ENCODE results near the gene ZSCAN21. TPM values are rescaled to one million over a fixed set of nuclear protein-coding genes. Genes with fewer than 3 reads are reported as not detected.
A peak's percentile ranks its signal among the peaks of the same experiment; 100 is the strongest.

Gene ZSCAN21
- total and polyA plus RNA-seq, 5 donors from 2014 or later = 5.1 to 9.8 (median 8.5) TPM

DNA sequence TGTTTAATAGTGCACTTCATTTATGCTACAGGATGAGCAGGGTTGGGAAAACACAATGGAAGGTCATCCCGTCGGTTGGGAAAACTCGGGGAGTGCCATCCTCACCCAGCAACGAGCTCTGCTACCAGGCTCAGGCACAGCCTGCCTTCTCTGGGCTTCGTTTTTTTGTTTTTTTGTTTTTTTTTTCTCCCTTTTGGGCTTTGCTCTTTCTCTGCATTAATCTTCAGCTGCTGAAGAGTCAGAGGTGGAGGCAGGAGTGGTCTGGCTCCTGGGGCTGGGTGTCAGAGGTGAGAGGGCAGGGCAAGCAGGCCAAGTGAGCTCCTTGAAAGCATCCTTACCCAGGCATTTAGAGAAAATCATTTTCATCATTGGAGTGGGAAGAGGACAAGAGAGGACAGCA lies 20.4 kb downstream of the ZSCAN21 start:
- DNase-seq (no peak), ATAC-seq (ENCODE audit: low read depth in 2 of 2) (no peak)
- Histone ChIP-seq H3K4me3 (ENCODE audit: low read depth, low read length) (no peak overlapping the region), H3K27ac (ENCODE audit: insufficient read depth, low read length, poor library complexity, severe bottlenecking) (no peak overlapping the region), H3K36me3 (ENCODE audit: control insufficient read depth, insufficient read depth, low read length) (peaks cover 58% of the 10 kb centered on the region), H3K4me1 (ENCODE audit: control insufficient read depth, insufficient read depth, low read length, poor library complexity, severe bottlenecking) (no peaks in the 10 kb centered on the region), H3K9me3 (ENCODE audit: control insufficient read depth in 2 of 2, low read length in 2 of 2) (peaks cover 21 to 31% of the 10 kb centered on the region in 2 experiments), H3K27me3 (ENCODE audit: control insufficient read depth, insufficient read depth, low read length) (no peaks in the 10 kb centered on the region)
- H3K9me3 Mint-ChIP-seq = peaks cover 0 to 30% (median 9%) of the 10 kb centered on the region in 7 donors
- H3K4me3 Mint-ChIP-seq = no peak overlapping the region
- H3K36me3 Mint-ChIP-seq = peaks cover 53% of the 10 kb centered on the region
- H3K4me1 Mint-ChIP-seq = peaks cover 0 to 6% (median 0%) of the 10 kb centered on the region in 4 donors
- H3K27ac Mint-ChIP-seq = peak overlapping the region in 1 of 3 donors; percentile 71
- no peaks in the 10 kb centered on the region for H3K27me3 Mint-ChIP-seq

- H3K27me3 Mint-ChIP-seq = no peaks in the 10 kb centered on the region
- peaks cover 0 to 32% (median 9%) of the 10 kb centered on the region in 7 donors for H3K9me3 Mint-ChIP-seq
- H3K4me1 Mint-ChIP-seq = peaks cover 0 to 6% (median 2%) of the 10 kb centered on the region in 4 donors
- peaks cover 64% of the 10 kb centered on the region for H3K36me3 Mint-ChIP-seq
- no peak overlapping the region for H3K27ac Mint-ChIP-seq
- DNase-seq (no peak), ATAC-seq (ENCODE audit: low read depth in 2 of 2) (no peak)
- Histone ChIP-seq H3K9me3 (ENCODE audit: control insufficient read depth in 2 of 2, low read length in 2 of 2) (peaks cover 21 to 31% of the 10 kb centered on the region in 2 experiments), H3K27ac (ENCODE audit: insufficient read depth, low read length, poor library complexity, severe bottlenecking) (no peak overlapping the region), H3K27me3 (ENCODE audit: control insufficient read depth, insufficient read depth, low read length) (no peaks in the 10 kb centered on the region), H3K36me3 (ENCODE audit: control insufficient read depth, insufficient read depth, low read length) (peaks cover 64% of the 10 kb centered on the region), H3K4me1 (ENCODE audit: control insufficient read depth, insufficient read depth, low read length, poor library complexity, severe bottlenecking) (no peaks in the 10 kb centered on the region), H3K4me3 (ENCODE audit: low read depth, low read length) (no peak overlapping the region)
- no peak overlapping the region for H3K4me3 Mint-ChIP-seq
Measured at GRCh38 chr7:100071018-100071723, 21.6 kb downstream of the ZSCAN21 start.

DNA sequence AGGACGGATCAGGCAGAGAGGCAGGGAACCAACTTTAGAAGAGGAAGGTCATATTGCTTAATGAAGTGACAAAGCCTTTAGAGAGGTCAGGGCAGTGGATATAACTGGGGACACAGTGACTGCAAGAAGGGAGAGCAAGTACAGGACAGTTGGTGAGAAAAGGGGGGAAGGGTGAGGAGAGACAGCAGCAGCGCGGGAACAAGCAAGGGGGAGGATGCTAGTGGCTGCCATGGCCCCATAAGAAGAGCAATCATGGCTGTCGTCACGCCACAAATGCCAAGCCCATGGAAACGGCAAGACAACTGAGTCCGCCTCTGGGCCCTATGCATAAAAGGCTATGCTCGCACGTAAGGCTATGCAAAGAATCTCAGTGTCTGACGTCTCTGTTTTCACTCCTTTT lies 22.9 kb downstream of the ZSCAN21 start:
- H3K27ac Mint-ChIP-seq = no peak overlapping the region
- peaks cover 0 to 32% (median 9%) of the 10 kb centered on the region in 7 donors for H3K9me3 Mint-ChIP-seq
- H3K27ac ChIP-seq (ENCODE audit: insufficient read depth, low read length, poor library complexity, severe bottlenecking) = no peak overlapping the region
- ATAC-seq (ENCODE audit: low read depth in 2 of 2) (no peak), DNase-seq (no peak)
- H3K4me3 ChIP-seq (ENCODE audit: low read depth, low read length) = no peak overlapping the region
- peak overlapping the region in 1 of 4 donors; percentile 78 for H3K4me3 Mint-ChIP-seq
- peaks cover 0 to 6% (median 5%) of the 10 kb centered on the region in 4 donors for H3K4me1 Mint-ChIP-seq
- H3K4me1 ChIP-seq (ENCODE audit: control insufficient read depth, insufficient read depth, low read length, poor library complexity, severe bottlenecking) = no peaks in the 10 kb centered on the region
- peaks cover 21 to 31% of the 10 kb centered on the region in 2 experiments for H3K9me3 ChIP-seq (ENCODE audit: control insufficient read depth in 2 of 2, low read length in 2 of 2)
- H3K27me3 ChIP-seq (ENCODE audit: control insufficient read depth, insufficient read depth, low read length) = no peaks in the 10 kb centered on the region
- peaks cover 64% of the 10 kb centered on the region for H3K36me3 Mint-ChIP-seq
- peaks cover 75% of the 10 kb centered on the region for H3K36me3 ChIP-seq (ENCODE audit: control insufficient read depth, insufficient read depth, low read length)
- H3K27me3 Mint-ChIP-seq = no peaks in the 10 kb centered on the region

GRCh38 chr7:100074841-100075240 lies 25.3 kb downstream of the ZSCAN21 start:
- ATAC-seq (ENCODE audit: low read depth in 2 of 2) (no peak), DNase-seq (no peak)
- Mint-ChIP-seq H3K27ac (no peak overlapping the region), H3K36me3 (peaks cover 68% of the 10 kb centered on the region), H3K4me3 (no peak overlapping the region), H3K4me1 (peaks cover 0 to 16% (median 9%) of the 10 kb centered on the region in 4 donors), H3K9me3 (peaks cover 0 to 32% (median 9%) of the 10 kb centered on the region in 7 donors), H3K27me3 (no peaks in the 10 kb centered on the region)
- Histone ChIP-seq H3K27ac (ENCODE audit: insufficient read depth, low read length, poor library complexity, severe bottlenecking) (no peak overlapping the region), H3K36me3 (ENCODE audit: control insufficient read depth, insufficient read depth, low read length) (peaks cover 84% of the 10 kb centered on the region), H3K27me3 (ENCODE audit: control insufficient read depth, insufficient read depth, low read length) (no peaks in the 10 kb centered on the region), H3K4me3 (ENCODE audit: low read depth, low read length) (no peak overlapping the region), H3K9me3 (ENCODE audit: control insufficient read depth in 2 of 2, low read length in 2 of 2) (peaks cover 21 to 31% of the 10 kb centered on the region in 2 experiments), H3K4me1 (ENCODE audit: control insufficient read depth, insufficient read depth, low read length, poor library complexity, severe bottlenecking) (peaks cover 3% of the 10 kb centered on the region)

DNA sequence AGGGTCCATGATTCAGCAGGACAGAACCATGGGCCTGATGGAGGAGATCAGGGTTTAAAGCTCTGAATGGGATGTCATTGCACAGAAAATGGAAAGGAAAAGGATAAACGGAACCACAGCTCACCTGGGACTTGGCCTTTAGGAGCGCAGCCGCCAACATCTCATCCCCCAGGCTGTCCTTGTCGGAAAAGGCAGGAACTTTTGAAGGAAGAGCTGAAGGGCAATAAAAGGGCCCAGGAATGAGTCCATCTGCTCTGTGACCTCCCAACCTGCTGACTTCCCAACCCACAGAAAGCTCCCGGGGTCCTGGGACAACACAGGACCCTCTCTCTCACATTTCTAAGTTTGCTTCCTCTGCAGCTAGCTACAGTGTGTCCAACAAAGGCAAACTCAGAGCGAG lies 25.8 kb downstream of the ZSCAN21 start:
- Mint-ChIP-seq H3K4me3 (peak overlapping the region in 1 of 4 donors; percentile 14), H3K36me3 (peaks cover 62% of the 10 kb centered on the region), H3K27ac (no peak overlapping the region), H3K27me3 (no peaks in the 10 kb centered on the region), H3K4me1 (peaks cover 0 to 21% (median 12%) of the 10 kb centered on the region in 4 donors), H3K9me3 (peaks cover 0 to 29% (median 9%) of the 10 kb centered on the region in 7 donors)
- Histone ChIP-seq H3K4me3 (ENCODE audit: low read depth, low read length) (no peak overlapping the region), H3K27me3 (ENCODE audit: control insufficient read depth, insufficient read depth, low read length) (no peaks in the 10 kb centered on the region), H3K9me3 (ENCODE audit: control insufficient read depth in 2 of 2, low read length in 2 of 2) (peaks cover 21 to 26% of the 10 kb centered on the region in 2 experiments), H3K4me1 (ENCODE audit: control insufficient read depth, insufficient read depth, low read length, poor library complexity, severe bottlenecking) (peaks cover 8% of the 10 kb centered on the region), H3K27ac (ENCODE audit: insufficient read depth, low read length, poor library complexity, severe bottlenecking) (no peak overlapping the region), H3K36me3 (ENCODE audit: control insufficient read depth, insufficient read depth, low read length) (peaks cover 78% of the 10 kb centered on the region)
- DNase-seq (no peak), ATAC-seq (ENCODE audit: low read depth in 2 of 2) (no peak)

GRCh38 chr7:100077205-100077604 lies 27.6 kb downstream of the ZSCAN21 start:
- Mint-ChIP-seq H3K27me3 (peaks cover 4% of the 10 kb centered on the region), H3K27ac (peak overlapping the region in 2 of 3 donors; percentile 44 to 62), H3K4me1 (peaks cover 6 to 33% (median 17%) of the 10 kb centered on the region in 4 donors), H3K9me3 (peaks cover 0 to 11% (median 0%) of the 10 kb centered on the region in 7 donors), H3K4me3 (no peak overlapping the region), H3K36me3 (peaks cover 48% of the 10 kb centered on the region)
- Histone ChIP-seq H3K36me3 (ENCODE audit: control insufficient read depth, insufficient read depth, low read length) (peaks cover 60% of the 10 kb centered on the region), H3K27me3 (ENCODE audit: control insufficient read depth, insufficient read depth, low read length) (no peaks in the 10 kb centered on the region), H3K4me1 (ENCODE audit: control insufficient read depth, insufficient read depth, low read length, poor library complexity, severe bottlenecking) (peaks cover 22% of the 10 kb centered on the region), H3K9me3 (ENCODE audit: control insufficient read depth in 2 of 2, low read length in 2 of 2) (peaks cover 3 to 8% of the 10 kb centered on the region in 2 experiments), H3K4me3 (ENCODE audit: low read depth, low read length) (no peak overlapping the region), H3K27ac (ENCODE audit: insufficient read depth, low read length, poor library complexity, severe bottlenecking) (no peak overlapping the region)
- DNase-seq (no peak), ATAC-seq (ENCODE audit: low read depth in 2 of 2) (no peak)

DNA sequence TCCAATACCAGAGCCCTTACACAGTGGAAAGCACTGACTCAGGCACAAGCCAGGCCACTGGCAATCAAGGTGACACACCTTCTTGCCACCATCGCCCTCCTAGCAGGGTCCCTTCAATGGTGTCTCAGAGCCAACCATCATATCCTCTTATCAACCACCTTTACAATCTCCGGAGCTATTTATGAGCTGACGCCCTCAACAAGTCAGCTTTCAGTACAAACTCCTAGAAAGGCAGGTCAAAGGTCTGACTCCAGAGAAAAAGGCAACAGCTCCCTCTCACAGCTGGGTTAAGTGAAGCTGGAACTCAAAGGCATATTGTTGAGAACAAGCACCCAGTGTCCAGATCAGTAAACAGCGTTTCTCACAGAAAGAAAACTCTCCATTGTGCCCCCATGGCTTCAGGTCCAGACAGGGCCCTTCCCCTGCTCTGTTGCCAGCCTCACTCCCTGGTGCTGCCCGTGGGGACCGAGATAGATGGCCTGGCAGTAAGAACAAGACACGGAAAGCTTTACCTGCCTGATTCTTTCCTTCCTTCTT lies 29.5 kb downstream of the ZSCAN21 start:
- H3K4me3 ChIP-seq (ENCODE audit: low read depth, low read length) = no peak overlapping the region
- H3K9me3 ChIP-seq (ENCODE audit: control insufficient read depth in 2 of 2, low read length in 2 of 2) = no peaks in the 10 kb centered on the region
- H3K36me3 ChIP-seq (ENCODE audit: control insufficient read depth, insufficient read depth, low read length) = peaks cover 41% of the 10 kb centered on the region
- peaks cover 6 to 40% (median 21%) of the 10 kb centered on the region in 4 donors for H3K4me1 Mint-ChIP-seq
- peaks cover 0 to 2% (median 0%) of the 10 kb centered on the region in 7 donors for H3K9me3 Mint-ChIP-seq
- no peak overlapping the region for H3K27ac Mint-ChIP-seq
- H3K4me3 Mint-ChIP-seq = peak overlapping the region; percentile 7 to 81 (median 45)
- no peaks in the 10 kb centered on the region for H3K27me3 ChIP-seq (ENCODE audit: control insufficient read depth, insufficient read depth, low read length)
- no peak for ATAC-seq (ENCODE audit: low read depth in 2 of 2)
- H3K27ac ChIP-seq (ENCODE audit: insufficient read depth, low read length, poor library complexity, severe bottlenecking) = no peak overlapping the region
- DNase-seq = no peak
- peaks cover 31% of the 10 kb centered on the region for H3K4me1 ChIP-seq (ENCODE audit: control insufficient read depth, insufficient read depth, low read length, poor library complexity, severe bottlenecking)
- peaks cover 36% of the 10 kb centered on the region for H3K36me3 Mint-ChIP-seq
- peaks cover 12% of the 10 kb centered on the region for H3K27me3 Mint-ChIP-seq

All from CD4-positive, CD25-positive, alpha-beta regulatory T cell (primary cell).